AG10803 (cell line): Measurements from ENCODE around the gene FGD2.

Experiments
- DNase-seq: peaks from one replicate; pipeline ENCODE4 v3.0.0; 2010; ENCODE audit warnings: low read depth
- H3K4me3 ChIP-seq: 2 replicates; pipeline ENCODE4 v1.5.1; 2011; ENCODE audit warnings: mild to moderate bottlenecking, low read length, control low read depth
- TF ChIP-seq, protein P1 (sequence below): conservative IDR thresholded peaks from 2 replicates; pipeline ENCODE4 v1.5.1; 2011; ENCODE audit warnings: mild to moderate bottlenecking, low read length, control low read depth, inconsistent platforms

The FGD2 gene

DNA sequence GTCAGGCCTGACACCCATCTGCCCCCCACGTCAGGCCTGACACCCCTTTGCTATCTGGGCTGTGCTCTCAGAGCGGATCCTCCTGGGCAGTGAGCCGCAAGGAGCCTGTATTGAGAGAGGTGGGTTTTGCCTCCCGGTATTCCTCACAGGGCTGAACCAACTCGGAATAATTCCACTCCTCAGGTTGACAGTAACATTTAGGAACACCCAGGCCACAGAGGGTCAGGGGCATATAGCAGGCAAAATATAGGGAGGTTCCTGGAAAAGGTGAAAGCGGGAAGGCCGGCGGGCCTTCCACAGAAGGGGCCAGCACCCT is 6.8 kb upstream of the FGD2 start:
- H3K4me3 ChIP-seq = no peak overlapping the region
- no peak for DNase-seq
- TF ChIP-seq, protein P1, sequence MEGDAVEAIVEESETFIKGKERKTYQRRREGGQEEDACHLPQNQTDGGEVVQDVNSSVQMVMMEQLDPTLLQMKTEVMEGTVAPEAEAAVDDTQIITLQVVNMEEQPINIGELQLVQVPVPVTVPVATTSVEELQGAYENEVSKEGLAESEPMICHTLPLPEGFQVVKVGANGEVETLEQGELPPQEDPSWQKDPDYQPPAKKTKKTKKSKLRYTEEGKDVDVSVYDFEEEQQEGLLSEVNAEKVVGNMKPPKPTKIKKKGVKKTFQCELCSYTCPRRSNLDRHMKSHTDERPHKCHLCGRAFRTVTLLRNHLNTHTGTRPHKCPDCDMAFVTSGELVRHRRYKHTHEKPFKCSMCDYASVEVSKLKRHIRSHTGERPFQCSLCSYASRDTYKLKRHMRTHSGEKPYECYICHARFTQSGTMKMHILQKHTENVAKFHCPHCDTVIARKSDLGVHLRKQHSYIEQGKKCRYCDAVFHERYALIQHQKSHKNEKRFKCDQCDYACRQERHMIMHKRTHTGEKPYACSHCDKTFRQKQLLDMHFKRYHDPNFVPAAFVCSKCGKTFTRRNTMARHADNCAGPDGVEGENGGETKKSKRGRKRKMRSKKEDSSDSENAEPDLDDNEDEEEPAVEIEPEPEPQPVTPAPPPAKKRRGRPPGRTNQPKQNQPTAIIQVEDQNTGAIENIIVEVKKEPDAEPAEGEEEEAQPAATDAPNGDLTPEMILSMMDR = no peak

DNA sequence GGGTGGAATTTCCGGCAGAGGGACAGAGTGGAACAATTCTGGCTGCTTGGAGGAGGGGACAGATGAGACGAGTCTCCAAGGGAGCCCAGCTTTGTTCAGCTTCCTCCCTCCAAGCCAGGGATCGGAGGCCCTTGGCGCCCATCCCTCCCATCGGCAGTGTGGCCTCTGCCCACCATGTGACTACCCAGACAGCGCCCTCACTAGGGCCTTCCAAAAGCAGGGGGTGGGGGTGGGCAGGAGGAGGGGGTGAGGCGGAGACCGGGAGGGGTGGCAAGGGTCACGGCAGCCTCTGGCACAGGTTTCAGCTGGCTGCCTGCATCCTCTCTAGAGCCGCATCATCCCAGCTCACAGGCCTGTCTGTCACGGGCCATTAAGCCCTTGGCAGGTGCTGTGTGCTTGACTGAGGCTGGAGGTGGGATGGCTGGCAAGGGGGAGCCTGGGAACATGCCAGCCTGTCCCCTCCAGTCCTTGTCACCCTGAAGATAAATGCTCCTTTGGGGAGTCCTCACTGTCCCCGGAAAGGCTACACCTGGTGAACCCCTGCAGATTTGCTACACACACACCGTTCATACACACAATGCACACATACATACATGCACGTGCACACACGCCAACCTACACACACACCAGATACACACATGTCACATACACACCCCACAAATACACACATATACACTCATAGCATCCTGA is 6.2 kb upstream of the FGD2 start:
- TF ChIP-seq, protein P1 = no peak
- DNase-seq = no peak
- H3K4me3 ChIP-seq = no peak overlapping the region

DNA sequence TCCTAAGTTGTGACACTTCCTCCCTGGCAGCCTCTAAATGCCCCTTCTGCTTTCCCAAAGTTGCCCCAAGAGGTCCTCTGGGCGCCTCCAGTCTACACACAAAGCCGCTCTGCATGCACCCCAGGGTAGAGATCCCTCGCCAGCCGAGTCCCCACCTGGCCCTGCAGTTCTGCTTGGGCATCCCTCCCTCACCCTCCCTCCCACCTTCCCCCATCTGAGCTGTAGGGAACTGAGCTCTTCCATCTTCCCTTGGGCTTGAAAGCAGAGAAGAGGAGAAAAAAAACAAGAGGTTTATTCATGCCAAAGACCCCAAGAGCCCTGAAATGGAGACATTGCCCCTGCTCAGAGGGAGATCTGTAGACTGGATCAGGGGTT is 5.7 kb upstream of the FGD2 start:
- H3K4me3 ChIP-seq = no peak overlapping the region
- DNase-seq = no peak
- TF ChIP-seq, protein P1 = no peak

DNA sequence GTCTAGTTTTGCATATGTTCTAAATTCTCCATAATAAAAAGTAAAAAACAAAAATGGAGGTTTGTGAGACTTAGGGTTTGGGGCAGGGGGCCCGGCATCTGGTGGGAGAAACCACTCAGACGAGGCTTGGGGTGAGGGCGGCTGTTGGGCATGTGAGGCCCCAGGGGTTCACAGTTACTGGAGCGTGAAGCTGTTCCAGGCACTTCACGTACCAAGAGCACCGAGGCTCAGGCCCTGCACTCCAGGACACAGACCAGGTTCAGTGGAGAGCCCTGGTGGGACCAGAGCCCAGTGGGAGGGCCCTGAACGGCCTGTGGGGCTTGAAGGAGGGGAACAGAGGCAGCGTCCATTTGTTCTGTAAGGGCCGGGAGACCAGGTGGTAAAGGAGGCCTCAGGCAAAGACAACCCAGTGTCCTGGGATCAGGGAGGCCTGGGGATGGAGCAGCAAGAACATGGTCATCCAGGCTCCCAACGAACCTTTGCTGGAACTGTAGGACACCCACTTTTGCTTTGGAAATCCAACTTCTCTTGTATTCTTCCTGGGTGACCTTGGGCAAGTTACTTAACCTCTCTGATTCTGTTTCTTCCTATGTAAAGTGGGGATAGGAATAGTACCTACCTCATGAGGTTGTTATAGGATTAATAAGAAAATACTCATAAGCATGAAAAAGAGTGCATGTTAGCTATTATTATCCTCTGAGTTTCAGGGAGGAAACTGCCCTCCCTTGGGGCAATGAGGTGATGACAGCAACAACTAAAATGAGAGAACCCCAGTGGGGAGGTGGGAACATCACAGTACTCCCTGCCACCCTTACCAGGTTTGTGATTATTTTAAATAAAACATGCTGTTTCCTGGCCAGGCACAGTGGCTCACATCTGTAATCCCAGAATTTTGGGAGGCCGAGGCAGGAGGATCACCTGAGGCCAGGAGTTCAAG is 1.1 kb upstream of the FGD2 start:
- no peak overlapping the region for H3K4me3 ChIP-seq
- TF ChIP-seq, protein P1 = no peak
- DNase-seq = no peak

DNA sequence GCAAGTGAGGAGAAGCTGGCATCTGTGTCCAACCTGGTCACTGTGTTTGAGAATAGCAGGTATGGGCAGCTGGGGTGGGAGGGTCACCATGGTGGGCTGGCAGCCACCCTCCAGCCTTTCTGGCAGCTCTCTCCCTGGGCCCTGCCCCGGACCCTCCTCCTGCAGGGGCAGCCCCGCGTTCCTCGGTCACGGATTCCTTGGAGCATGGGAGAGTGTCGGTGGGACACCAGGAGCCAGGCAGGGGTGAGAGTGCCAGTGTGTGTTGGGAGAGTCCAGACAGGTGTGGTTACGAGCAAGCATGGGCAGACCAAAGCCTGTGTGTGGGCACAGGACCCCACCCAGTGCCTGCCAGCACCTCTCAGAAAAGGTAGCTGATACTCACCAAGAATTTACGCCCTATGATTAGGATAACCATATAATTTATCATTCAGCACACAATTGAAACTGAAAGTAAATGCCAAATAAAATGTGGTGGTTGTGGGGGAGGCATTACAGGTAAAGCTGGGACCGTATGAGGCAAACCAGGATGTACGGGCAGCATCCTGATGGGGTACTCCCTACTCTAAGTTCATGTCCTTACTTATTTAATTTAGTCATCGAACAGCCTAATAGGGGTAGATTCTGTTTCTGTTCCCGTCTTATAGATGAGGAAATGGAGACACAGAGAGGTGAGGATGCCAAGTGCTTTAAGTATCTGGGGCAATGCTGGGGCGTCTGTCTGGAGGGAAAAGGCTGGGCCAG is 542 bp downstream of the FGD2 start:
- TF ChIP-seq, protein P1 = no peak
- no peak for DNase-seq
- no peak overlapping the region for H3K4me3 ChIP-seq

DNA sequence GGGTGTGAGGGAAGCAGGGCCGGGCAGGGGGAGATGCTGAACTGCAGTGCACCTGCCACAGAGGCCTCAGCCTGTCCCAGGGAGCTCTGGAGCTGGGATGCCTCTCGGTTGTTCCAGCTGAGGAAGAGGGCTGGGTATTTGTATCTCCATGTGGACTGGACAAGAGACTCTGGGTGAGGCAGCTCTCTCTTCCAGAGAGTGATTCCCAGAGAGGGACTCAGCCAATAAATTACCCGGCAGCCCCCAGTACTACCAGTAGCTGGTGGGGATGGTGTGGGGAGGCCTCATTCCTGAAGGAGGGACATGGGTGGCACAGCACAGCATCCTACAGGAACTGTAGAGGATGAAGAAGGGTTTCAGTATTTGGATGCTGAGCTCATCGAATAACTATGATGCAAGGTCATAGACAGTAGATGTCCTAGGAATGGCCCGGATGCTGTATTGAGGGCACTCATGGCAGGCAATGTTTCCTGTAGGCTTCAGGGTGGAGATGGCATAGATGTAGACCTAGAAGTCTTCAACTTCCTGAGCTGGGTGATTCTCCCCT is 1.4 kb downstream of the FGD2 start:
- peak; percentile 83 for DNase-seq
- TF ChIP-seq, protein P1 = no peak
- no peak overlapping the region for H3K4me3 ChIP-seq
